ENCODE results near the gene DCDC2. TPM values are rescaled to one million over a fixed set of nuclear protein-coding genes. Genes with fewer than 3 reads are reported as not detected.

Gene DCDC2
- total RNA-seq (2022; extraction: Qiagen RNA extraction; ENCODE audit: low read depth): 3.3 to 4.1 TPM (median 3.8 TPM) in 5 replicates

DNA sequence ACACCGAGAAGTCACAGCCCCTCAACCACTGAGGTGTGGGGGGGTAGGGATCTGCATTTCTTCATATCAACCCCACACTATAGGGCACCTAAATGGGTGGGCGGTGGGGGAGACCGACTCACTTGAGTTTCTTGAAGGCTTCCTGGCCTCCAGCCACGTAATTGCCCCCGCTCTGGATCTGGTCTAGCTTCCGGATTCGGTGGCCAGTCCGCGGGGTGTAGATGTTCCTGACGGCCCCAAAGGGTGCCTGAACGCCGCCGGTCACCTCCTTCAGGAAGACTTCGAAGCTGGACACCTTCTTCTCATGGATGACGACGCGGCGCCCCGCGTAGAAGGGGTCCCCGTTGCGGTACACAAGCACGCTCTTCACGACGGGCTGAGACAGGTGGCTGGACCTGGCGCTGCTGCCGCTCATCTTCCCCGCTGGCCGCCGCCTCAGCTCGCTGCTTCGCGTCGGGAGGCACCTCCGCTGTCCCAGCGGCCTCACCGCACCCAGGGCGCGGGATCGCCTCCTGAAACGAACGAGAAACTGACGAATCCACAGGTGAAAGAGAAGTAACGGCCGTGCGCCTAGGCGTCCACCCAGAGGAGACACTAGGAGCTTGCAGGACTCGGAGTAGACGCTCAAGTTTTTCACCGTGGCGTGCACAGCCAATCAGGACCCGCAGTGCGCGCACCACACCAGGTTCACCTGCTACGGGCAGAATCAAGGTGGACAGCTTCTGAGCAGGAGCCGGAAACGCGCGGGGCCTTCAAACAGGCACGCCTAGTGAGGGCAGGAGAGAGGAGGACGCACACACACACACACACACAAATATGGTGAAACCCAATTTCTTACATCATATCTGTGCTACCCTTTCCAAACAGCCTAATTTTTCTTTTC is at the start of gene DCDC2:
TSS of gene DCDC2 (minus strand) at position 724 of the 883 bp plus-strand sequence. CDS start at position 415, 309 bp downstream.

DNA sequence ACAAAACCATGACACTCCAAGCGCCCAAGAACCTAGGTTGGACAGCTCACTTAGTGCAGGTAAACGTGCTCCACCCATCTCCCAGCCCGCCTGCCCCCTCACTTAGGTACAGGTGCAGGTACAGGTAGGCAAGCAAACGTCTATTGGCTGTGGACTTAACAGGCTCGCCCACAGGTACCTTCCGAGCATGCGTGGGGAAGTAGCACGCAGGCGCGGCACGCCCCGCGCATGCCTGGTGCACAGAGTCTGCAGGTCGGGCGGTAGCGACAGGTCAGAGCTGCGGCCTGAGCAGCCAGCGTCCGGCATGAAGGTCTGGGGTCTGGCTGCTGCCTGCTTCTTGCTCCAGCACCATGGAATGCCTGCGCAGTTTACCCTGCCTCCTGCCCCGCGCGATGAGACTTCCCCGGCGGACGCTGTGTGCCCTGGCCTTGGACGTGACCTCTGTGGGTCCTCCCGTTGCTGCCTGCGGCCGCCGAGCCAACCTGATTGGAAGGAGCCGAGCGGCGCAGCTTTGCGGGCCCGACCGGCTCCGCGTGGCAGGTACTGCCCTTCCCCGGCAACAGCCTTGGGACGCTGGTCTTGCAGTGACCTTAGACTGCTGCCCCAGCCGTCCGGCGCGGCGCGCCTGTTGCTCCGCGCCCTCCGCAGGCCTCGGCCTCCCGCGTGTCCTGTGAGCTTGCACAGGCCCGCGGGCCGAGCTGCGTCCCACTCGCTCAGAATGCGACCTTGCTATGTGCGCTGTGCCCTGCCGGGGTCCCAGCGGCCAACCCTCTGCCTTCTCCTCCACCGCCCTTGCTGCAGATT is 45.0 kb upstream of the DCDC2 start, which contains the start of gene MRS2:
TSS of gene MRS2 (plus strand) at position 240 of the 804 bp plus-strand sequence. CDS start at position 351, 111 bp downstream.

GRCh38 chr6:24125980-24126379 is 231.9 kb downstream of the DCDC2 start, which contains the start of gene NRSN1:
Gene NRSN1, plus strand, starts transcription at chr6:24126215. Its CDS starts 8,113 bp downstream, at chr6:24134328.

Other genes starting within 250 kb of the DCDC2 start
- not detected in 5 replicates for gene NRSN1, start 231.8 kb downstream of the DCDC2 start, total RNA-seq (2022; extraction: Qiagen RNA extraction; ENCODE audit: low read depth)
- 17.9 to 24.2 TPM (median 21.4 TPM) in 5 replicates for gene MRS2, start 44.9 kb upstream of the DCDC2 start, total RNA-seq (2022; extraction: Qiagen RNA extraction; ENCODE audit: low read depth)
- gene GPLD1, start 131.5 kb upstream of the DCDC2 start, total RNA-seq (2022; extraction: Qiagen RNA extraction; ENCODE audit: low read depth): 0.84 to 1.1 TPM (median 0.91 TPM) in 5 replicates
- gene ALDH5A1, start 136.9 kb upstream of the DCDC2 start, total RNA-seq (2022; extraction: Qiagen RNA extraction; ENCODE audit: low read depth): 6.6 to 8.7 TPM (median 8.4 TPM) in 5 replicates

All from A549 treated with DMSO at 1 μM for 4 hours (cell line).